Psoas muscle (tissue), 8 donors: Measurements from ENCODE around the gene ATN1. TPM values are rescaled to one million over a fixed set of nuclear protein-coding genes. Genes with fewer than 3 reads are reported as not detected.

ENCODE experiments used
- ATAC-seq, 4 donors: fragments of 200-7000 bp; cut with Tn5 transposase; one replicate each; pipeline ENCODE4 v1.9.1; 2020; ENCODE audit warnings: moderate library complexity in 3 of 4, mild to moderate bottlenecking in 2 of 4
- DNase-seq, 2 donors: peaks; one replicate each; pipeline ENCODE4 v3.0.0-alpha.2; 2020
- H3K27ac ChIP-seq: fragments of 200-600 bp; one replicate; pipeline ENCODE4 v1.8.0; 2022
- H3K27me3 ChIP-seq, 3 donors: fragments of 200-600 bp in 1 of 3; one replicate each; pipeline versions ENCODE4 v1.6.1 to v1.8.0; 2013 to 2022; ENCODE audit warnings: low read length in 2 of 3, mild to moderate bottlenecking in 2 of 3, moderate library complexity in 1 of 3; ENCODE audit not compliant: insufficient read depth in 3 of 3
- H3K36me3 ChIP-seq, 2 donors: fragments of 200-600 bp in 1 of 2; one replicate each; pipeline versions ENCODE4 v1.6.1 to v1.8.0; 2013 to 2022; ENCODE audit warnings: low read depth in 1 of 2, mild to moderate bottlenecking in 1 of 2, moderate library complexity in 1 of 2; ENCODE audit not compliant: insufficient read depth in 1 of 2
- H3K4me1 ChIP-seq: fragments of 200-600 bp; one replicate; pipeline ENCODE4 v1.8.0; 2022
- H3K4me3 ChIP-seq: fragments of 200-600 bp; one replicate; pipeline ENCODE4 v1.8.0; 2022; ENCODE audit warnings: mild to moderate bottlenecking
- H3K9me3 ChIP-seq: fragments of 200-600 bp; one replicate; pipeline ENCODE4 v1.8.0; 2022
- CTCF ChIP-seq: fragments of 200-600 bp; IDR thresholded peaks from one replicate; pipeline ENCODE4 v1.8.0; 2022; ENCODE audit warnings: antibody characterized with exemption
- WGBS, 3 donors: extraction: QIAGEN DNeasy Blood & Tissue Kit; methylation state at CpG; one replicate each; pipeline versions ENCODE4 v1.1.6 to v1.1.7; 2013; 5-methylcytosine and 5-hydroxymethylcytosine counted together
- intact Hi-C, 2 donors: fragments of 100-400 bp; cut with DNase I; formaldehyde crosslinking; loops; one replicate each; pipeline versions ENCODE4 v1.11.0 to v1.14.2; 2022
- polyA plus RNA-seq, 3 donors: library from polyadenylated mRNA; stranded (reverse); fragments of 200-250 nt; gene quantifications; one replicate each; pipeline ENCODE4 v1.2.3, GENCODE V29; 2013
- total RNA-seq, 4 donors: library from RNA; stranded (reverse); fragmentation: NEBNext Ultra II Directional in 2 of 4; extraction: Animal tissue kit (Norgen Biotek cat#: 25700) in 2 of 4; gene quantifications; one replicate each; pipeline versions ENCODE4 v1.2.1 to v1.2.4, GENCODE V29; 2021 to 2023
- donor health status: healthy with polysubstance abuse.
- donor health status: DM: no; HTN: no; CAD: no; lungs with moderate emphysema.
- donor health status: Bipolar disorder and iron deficiency.
- donor health status: healthy.
- donor health status: DM: yes; HTN: yes; CAD: no.
- donor health status: DM: no; HTN: no; CAD: no.
- donor health status: DM: no; HTN: no; CAD: no.
- donor health status: DM: yes; HTN: yes; CAD: no.

The ATN1 gene
- total and polyA plus RNA-seq, 7 donors, result 24.9 to 55.8 (median 46.0) TPM

- DNase-seq (no peak), ATAC-seq (no peak)
- no peaks in the 10 kb centered on the region for H3K9me3 ChIP-seq
- H3K36me3 ChIP-seq, result no peaks in the 10 kb centered on the region
- H3K27ac ChIP-seq, result no peak overlapping the region
- peaks cover 0 to 20% (median 17%) of the 10 kb centered on the region in 3 donors for H3K27me3 ChIP-seq
- 87 to 91% (median 90%) methylated on average over 11 of the region's 11 CpGs for WGBS, 3 donors
- H3K4me3 ChIP-seq, result no peak overlapping the region
- TF ChIP-seq CTCF, result no peak
- intact Hi-C loops, result no loop called here
- no peaks in the 10 kb centered on the region for H3K4me1 ChIP-seq
Measured at GRCh38 chr12:6916426-6917200, 11.1 kb upstream of the ATN1 start.

- 76 to 80% (median 79%) methylated on average over 13 to 14 of the region's 14 CpGs for WGBS, 3 donors
- intact Hi-C loops, result no loop called here
- no peaks in the 10 kb centered on the region for H3K4me1 ChIP-seq
- ATAC-seq (no peak), DNase-seq (no peak)
- H3K27me3 ChIP-seq, result peaks cover 0 to 19% (median 17%) of the 10 kb centered on the region in 3 donors
- H3K27ac ChIP-seq, result no peak overlapping the region
- no peaks in the 10 kb centered on the region for H3K9me3 ChIP-seq
- no peak for TF ChIP-seq CTCF
- H3K36me3 ChIP-seq, result no peaks in the 10 kb centered on the region
- no peak overlapping the region for H3K4me3 ChIP-seq
Measured at GRCh38 chr12:6917491-6918231, 10.1 kb upstream of the ATN1 start.

- DNase-seq, result no peak
- WGBS, 3 donors, result 70 to 79% (median 78%) methylated on average over 7 of the region's 7 CpGs
- H3K9me3 ChIP-seq, result no peaks in the 10 kb centered on the region
- peaks cover 8% of the 10 kb centered on the region for H3K4me1 ChIP-seq
- no peak overlapping the region for H3K27ac ChIP-seq
- intact Hi-C loops, result no loop called here
- no peak for TF ChIP-seq CTCF
- peaks cover 0 to 16% (median 7%) of the 10 kb centered on the region in 3 donors for H3K27me3 ChIP-seq
- no peak overlapping the region for H3K4me3 ChIP-seq
- no peak for ATAC-seq
- no peaks in the 10 kb centered on the region for H3K36me3 ChIP-seq
Measured at GRCh38 chr12:6919588-6919987, 8.2 kb upstream of the ATN1 start.

- DNase-seq (no peak), ATAC-seq (no peak)
- no peak for TF ChIP-seq CTCF
- Histone ChIP-seq H3K4me3 (no peak overlapping the region), H3K27ac (no peak overlapping the region), H3K27me3 (no peaks in the 10 kb centered on the region), H3K36me3 (no peaks in the 10 kb centered on the region), H3K4me1 (peaks cover 25% of the 10 kb centered on the region), H3K9me3 (no peaks in the 10 kb centered on the region)
- intact Hi-C loops, result loop anchor here in 1 of 2 donors (5.0 kb wide), 1 partner anchor 41 kb away; no protein-coding TSS in a partner anchor
- WGBS, 3 donors, result 80 to 85% (median 82%) methylated on average over 7 of the region's 7 CpGs
Measured at GRCh38 chr12:6921539-6921938, 6.2 kb upstream of the ATN1 start.
